ENCODE data around the gene MAP2K1. TPM values are rescaled to one million over a fixed set of nuclear protein-coding genes. Genes with fewer than 3 reads are reported as not detected.

The MAP2K1 gene
- total RNA-seq, 1 donor from 2014 or later = 27.3 TPM

DNA sequence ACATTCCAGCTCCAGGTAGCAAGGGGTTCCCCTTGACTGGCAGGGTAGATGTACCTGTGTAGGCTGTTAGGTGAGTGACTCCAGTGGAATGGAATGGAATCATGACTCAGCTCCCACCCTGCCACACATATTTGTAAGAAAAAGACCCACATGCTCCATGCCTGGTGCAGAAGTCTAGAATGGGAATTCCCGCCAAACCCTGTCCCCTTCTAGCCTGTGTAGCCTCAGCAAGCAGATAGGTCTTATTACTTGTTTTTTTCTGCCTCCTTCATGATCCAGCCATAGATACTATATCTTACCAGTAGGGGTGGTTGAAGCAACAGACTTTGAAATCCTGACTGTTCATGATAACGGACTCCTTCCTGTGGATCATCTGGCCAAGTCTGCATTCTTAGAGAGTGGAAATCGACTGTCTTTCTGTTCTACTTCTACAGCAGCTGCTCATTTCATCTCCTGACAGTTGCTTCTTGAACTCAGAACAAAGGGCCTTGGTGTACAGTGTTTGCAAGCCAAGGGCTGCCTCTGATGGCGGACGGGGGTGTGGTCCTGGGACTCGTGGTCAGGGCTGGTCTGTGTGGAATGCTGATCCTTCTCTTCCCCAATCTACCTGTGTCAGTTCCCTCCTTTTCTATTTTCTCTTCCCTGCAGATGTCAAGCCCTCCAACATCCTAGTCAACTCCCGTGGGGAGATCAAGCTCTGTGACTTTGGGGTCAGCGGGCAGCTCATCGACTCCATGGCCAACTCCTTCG, 94.6 kb downstream of the MAP2K1 start:
- no peak overlapping the region for H3K4me3 Mint-ChIP-seq (ENCODE audit: unreplicated experiment)
- TF ChIP-seq, protein P1, sequence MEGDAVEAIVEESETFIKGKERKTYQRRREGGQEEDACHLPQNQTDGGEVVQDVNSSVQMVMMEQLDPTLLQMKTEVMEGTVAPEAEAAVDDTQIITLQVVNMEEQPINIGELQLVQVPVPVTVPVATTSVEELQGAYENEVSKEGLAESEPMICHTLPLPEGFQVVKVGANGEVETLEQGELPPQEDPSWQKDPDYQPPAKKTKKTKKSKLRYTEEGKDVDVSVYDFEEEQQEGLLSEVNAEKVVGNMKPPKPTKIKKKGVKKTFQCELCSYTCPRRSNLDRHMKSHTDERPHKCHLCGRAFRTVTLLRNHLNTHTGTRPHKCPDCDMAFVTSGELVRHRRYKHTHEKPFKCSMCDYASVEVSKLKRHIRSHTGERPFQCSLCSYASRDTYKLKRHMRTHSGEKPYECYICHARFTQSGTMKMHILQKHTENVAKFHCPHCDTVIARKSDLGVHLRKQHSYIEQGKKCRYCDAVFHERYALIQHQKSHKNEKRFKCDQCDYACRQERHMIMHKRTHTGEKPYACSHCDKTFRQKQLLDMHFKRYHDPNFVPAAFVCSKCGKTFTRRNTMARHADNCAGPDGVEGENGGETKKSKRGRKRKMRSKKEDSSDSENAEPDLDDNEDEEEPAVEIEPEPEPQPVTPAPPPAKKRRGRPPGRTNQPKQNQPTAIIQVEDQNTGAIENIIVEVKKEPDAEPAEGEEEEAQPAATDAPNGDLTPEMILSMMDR (IDR thresholded peaks at IDR 0.05; ENCODE audit: partially characterized antibody, unreplicated experiment) = no peak
- no peak for DNase-seq
- peaks cover 3% of the 10 kb centered on the region for H3K27me3 Mint-ChIP-seq (ENCODE audit: unreplicated experiment)
- no peaks in the 10 kb centered on the region for H3K36me3 Mint-ChIP-seq (ENCODE audit: unreplicated experiment)
- H3K4me1 Mint-ChIP-seq (ENCODE audit: low read depth, unreplicated experiment) = no peaks in the 10 kb centered on the region
- no peaks in the 10 kb centered on the region for H3K9me3 Mint-ChIP-seq (ENCODE audit: unreplicated experiment)
- no peak overlapping the region for H3K27ac Mint-ChIP-seq (ENCODE audit: unreplicated experiment)

DNA sequence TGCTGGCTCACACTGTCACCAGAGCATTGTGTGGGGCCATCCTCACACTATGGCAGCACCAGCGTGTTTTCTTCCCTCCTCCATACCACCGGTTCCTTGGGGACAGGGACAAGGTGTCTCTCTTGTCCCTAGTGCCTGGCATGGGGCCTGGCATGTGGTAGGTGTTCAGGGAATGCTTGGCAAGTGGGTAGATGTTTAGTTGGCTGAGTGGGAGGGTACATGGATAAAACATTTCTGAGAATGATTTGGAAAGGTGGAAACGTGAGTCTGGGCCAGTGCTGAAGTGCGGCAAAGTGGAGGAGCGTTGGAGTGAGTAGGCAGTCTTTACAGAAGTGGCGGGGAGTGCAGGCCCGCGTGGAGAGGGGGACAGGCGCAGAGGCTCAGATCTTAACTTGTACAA, 95.8 kb downstream of the MAP2K1 start:
- TF ChIP-seq, protein P1 (IDR thresholded peaks at IDR 0.05; ENCODE audit: partially characterized antibody, unreplicated experiment) = no peak
- DNase-seq = no peak
- no peaks in the 10 kb centered on the region for H3K27me3 Mint-ChIP-seq (ENCODE audit: unreplicated experiment)
- H3K4me3 Mint-ChIP-seq (ENCODE audit: unreplicated experiment) = no peak overlapping the region
- H3K4me1 Mint-ChIP-seq (ENCODE audit: low read depth, unreplicated experiment) = no peaks in the 10 kb centered on the region
- H3K36me3 Mint-ChIP-seq (ENCODE audit: unreplicated experiment) = no peaks in the 10 kb centered on the region
- H3K27ac Mint-ChIP-seq (ENCODE audit: unreplicated experiment) = no peak overlapping the region
- no peaks in the 10 kb centered on the region for H3K9me3 Mint-ChIP-seq (ENCODE audit: unreplicated experiment)

DNA sequence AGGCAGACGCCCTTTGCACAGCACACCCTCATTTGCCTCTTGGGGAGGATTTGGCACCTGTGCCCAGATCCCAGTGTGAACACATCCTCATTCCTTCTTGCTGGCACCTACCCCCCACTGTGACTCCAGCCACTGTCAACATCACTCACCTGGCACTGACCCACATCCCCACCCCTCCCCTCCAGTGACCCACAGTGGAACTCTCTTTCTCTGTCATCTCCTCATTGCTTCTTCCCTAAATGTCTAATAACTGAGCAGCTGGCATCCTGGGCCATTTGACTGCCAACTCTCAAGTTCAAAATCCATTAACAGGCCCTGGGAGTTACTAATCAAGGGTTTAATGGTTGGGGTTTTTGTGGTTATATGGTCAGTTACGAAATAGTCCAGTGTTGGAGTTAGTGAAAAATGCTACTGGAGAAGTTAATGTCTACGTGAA, 96.4 kb downstream of the MAP2K1 start:
- H3K9me3 Mint-ChIP-seq (ENCODE audit: unreplicated experiment) = peaks cover 2% of the 10 kb centered on the region
- TF ChIP-seq, protein P1 (IDR thresholded peaks at IDR 0.05; ENCODE audit: partially characterized antibody, unreplicated experiment) = no peak
- H3K27ac Mint-ChIP-seq (ENCODE audit: unreplicated experiment) = no peak overlapping the region
- no peaks in the 10 kb centered on the region for H3K4me1 Mint-ChIP-seq (ENCODE audit: low read depth, unreplicated experiment)
- H3K36me3 Mint-ChIP-seq (ENCODE audit: unreplicated experiment) = no peaks in the 10 kb centered on the region
- DNase-seq = no peak
- no peak overlapping the region for H3K4me3 Mint-ChIP-seq (ENCODE audit: unreplicated experiment)
- no peaks in the 10 kb centered on the region for H3K27me3 Mint-ChIP-seq (ENCODE audit: unreplicated experiment)

DNA sequence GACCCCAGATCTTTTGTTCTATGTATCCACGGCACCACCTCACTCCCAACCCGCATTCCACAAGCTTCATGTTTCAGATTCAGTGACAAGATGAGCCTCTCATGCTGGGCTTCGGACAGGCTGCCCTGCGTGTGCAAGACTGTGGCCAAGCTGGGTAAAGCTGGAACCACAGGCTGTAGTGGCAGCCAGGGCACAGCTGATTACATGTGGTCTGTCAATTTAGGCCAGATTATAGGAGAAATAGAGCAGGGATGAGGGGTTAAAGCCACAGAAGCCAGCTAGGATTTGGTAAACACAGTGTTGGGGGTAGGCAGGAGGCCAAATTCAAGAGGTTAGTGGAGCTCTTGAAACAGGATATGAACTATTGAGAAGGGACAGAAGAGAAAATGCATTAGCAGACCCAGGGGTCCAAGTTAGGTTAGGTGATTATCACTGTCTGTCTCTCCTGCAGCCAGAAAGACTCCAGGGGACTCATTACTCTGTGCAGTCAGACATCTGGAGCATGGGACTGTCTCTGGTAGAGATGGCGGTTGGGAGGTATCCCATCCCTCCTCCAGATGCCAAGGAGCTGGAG, 97.9 kb downstream of the MAP2K1 start:
- TF ChIP-seq, protein P1 (IDR thresholded peaks at IDR 0.05; ENCODE audit: partially characterized antibody, unreplicated experiment) = no peak
- DNase-seq = no peak
- Mint-ChIP-seq H3K36me3 (ENCODE audit: unreplicated experiment) (no peaks in the 10 kb centered on the region), H3K4me1 (ENCODE audit: low read depth, unreplicated experiment) (no peaks in the 10 kb centered on the region), H3K4me3 (ENCODE audit: unreplicated experiment) (no peak overlapping the region), H3K27me3 (ENCODE audit: unreplicated experiment) (no peaks in the 10 kb centered on the region), H3K27ac (ENCODE audit: unreplicated experiment) (peak overlapping the region; percentile 31), H3K9me3 (ENCODE audit: unreplicated experiment) (peaks cover 2% of the 10 kb centered on the region)

DNA sequence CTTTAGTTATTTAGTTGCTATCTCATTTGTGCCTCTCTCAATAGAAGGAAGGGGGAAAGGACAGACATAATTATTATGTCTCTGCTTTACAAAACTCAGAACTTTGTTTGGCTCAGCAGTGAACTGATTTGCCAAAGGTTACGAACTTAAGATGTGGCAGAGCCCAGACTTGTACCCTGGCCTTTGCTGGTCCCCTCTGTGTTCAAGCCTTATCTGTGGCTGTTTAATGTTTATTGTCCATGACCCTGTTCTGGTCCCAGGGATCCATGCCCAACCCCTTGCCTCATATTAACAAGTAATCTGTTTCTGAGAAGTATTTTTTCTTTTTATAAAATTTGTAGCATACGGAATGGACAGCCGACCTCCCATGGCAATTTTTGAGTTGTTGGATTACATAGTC, 100.2 kb downstream of the MAP2K1 start:
- H3K9me3 Mint-ChIP-seq (ENCODE audit: unreplicated experiment) = peaks cover 4% of the 10 kb centered on the region
- no peaks in the 10 kb centered on the region for H3K4me1 Mint-ChIP-seq (ENCODE audit: low read depth, unreplicated experiment)
- no peak overlapping the region for H3K4me3 Mint-ChIP-seq (ENCODE audit: unreplicated experiment)
- H3K27me3 Mint-ChIP-seq (ENCODE audit: unreplicated experiment) = peaks cover 3% of the 10 kb centered on the region
- DNase-seq = no peak
- TF ChIP-seq, protein P1 (IDR thresholded peaks at IDR 0.05; ENCODE audit: partially characterized antibody, unreplicated experiment) = no peak
- H3K36me3 Mint-ChIP-seq (ENCODE audit: unreplicated experiment) = peaks cover 5% of the 10 kb centered on the region
- H3K27ac Mint-ChIP-seq (ENCODE audit: unreplicated experiment) = no peak overlapping the region
